ENCODE measurements around the gene CCND3. TPM values are rescaled to one million over a fixed set of nuclear protein-coding genes. Genes with fewer than 3 reads are reported as not detected.

Gene CCND3
- total RNA-seq, 1 experiment from 2014 or later = 26.6 TPM

DNA sequence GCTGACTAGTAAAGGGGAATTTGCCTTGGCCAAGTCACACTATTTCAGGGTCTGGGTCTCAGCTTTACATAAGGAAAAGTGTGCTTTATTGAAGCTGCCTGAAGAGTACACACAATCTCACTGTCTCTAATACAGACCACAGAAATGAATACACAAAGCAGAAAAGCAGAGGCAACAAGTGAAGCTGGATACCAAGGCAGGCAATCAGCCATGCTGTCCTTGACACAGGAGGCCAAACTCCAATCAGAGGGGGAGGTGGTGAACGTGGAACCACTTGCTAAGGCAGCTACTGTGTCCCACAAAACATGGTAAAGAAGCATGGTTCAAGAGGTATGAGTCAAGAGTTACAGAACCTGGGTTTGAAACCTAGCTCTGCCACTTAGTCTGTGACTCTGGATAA is 21.8 kb upstream of the CCND3 start:
- Histone ChIP-seq H3K27ac (ENCODE audit: low read depth, low read length) (no peak overlapping the region), H3K9me2 (ENCODE audit: insufficient read depth) (no peaks in the 10 kb centered on the region), H3K4me2 (ENCODE audit: low read length) (no peak overlapping the region), H3K36me3 (ENCODE audit: control insufficient read depth in 1 of 2, insufficient read depth in 2 of 2, low read length in 2 of 2) (no peaks in the 10 kb centered on the region), H3K9ac (ENCODE audit: low read length) (no peak overlapping the region), H4K20me1 (ENCODE audit: insufficient read depth) (no peaks in the 10 kb centered on the region), H2AFZ (ENCODE audit: low read depth, low read length, poor library complexity, severe bottlenecking) (no peak overlapping the region), H3K9me3 (ENCODE audit: control insufficient read depth in 1 of 2, insufficient read depth in 1 of 2, low read depth in 1 of 2, low read length in 2 of 2) (no peaks in the 10 kb centered on the region), H3K79me2 (ENCODE audit: insufficient read depth, low read length) (no peaks in the 10 kb centered on the region), H3K4me3 (replicated peaks in 1 of 2; ENCODE audit: low read depth in 1 of 2, low read length in 2 of 2) (no peak overlapping the region), H3K27me3 (ENCODE audit: insufficient read depth, low read length) (no peaks in the 10 kb centered on the region), H3K4me1 (ENCODE audit: control insufficient read depth in 1 of 2, insufficient read depth in 2 of 2, low read length in 2 of 2) (peaks cover 24 to 37% of the 10 kb centered on the region in 2 experiments)
- BruUV-seq (replicated peaks) = no TSS peak
- DNase-seq (ENCODE audit: low read depth, low spot score) (no peak), ATAC-seq (no peak)
- intact Hi-C loops (cut with micrococcal nuclease) = no loop called here
- CTCF ChIA-PET = no interaction called here
- POLR2A ChIA-PET = interaction anchor here (0.6 kb wide), 1 partner anchor 43 kb away, joined by 3 read pairs; the partner anchor contains the start of genes BYSL and MED20
- TF ChIP-seq CEBPB (IDR thresholded peaks at IDR 0.05; ENCODE audit: low read depth) = no peak
- TF ChIP-seq JUND (IDR thresholded peaks at IDR 0.05) = no peak
- no peak for TF ChIP-seq TCF7L2 (IDR thresholded peaks at IDR 0.05; ENCODE audit: borderline replicate concordance, extremely low read depth, insufficient read depth, insufficient read length)
- no peak for TF ChIP-seq ZFX (IDR thresholded peaks at IDR 0.05)
- TF ChIP-seq, protein P1, sequence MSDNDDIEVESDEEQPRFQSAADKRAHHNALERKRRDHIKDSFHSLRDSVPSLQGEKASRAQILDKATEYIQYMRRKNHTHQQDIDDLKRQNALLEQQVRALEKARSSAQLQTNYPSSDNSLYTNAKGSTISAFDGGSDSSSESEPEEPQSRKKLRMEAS (IDR thresholded peaks at IDR 0.05) = no peak
- TF ChIP-seq EGR1 (IDR thresholded peaks at IDR 0.05; ENCODE audit: low read depth) = no peak
- TF ChIP-seq ZNF274 (IDR thresholded peaks at IDR 0.05; ENCODE audit: low read depth, low read length) = no peak
- TF ChIP-seq CBX3 (IDR thresholded peaks at IDR 0.05; ENCODE audit: low read depth) = no peak
- no peak for TF ChIP-seq RAD21 (IDR thresholded peaks at IDR 0.05; ENCODE audit: low read depth)
- no peak for TF ChIP-seq ELF1 (IDR thresholded peaks at IDR 0.05; ENCODE audit: borderline replicate concordance, low read depth)
- no peak for TF ChIP-seq EZH2phosphoT487 (IDR thresholded peaks at IDR 0.05; ENCODE audit: borderline replicate concordance)
- TF ChIP-seq, protein P2, sequence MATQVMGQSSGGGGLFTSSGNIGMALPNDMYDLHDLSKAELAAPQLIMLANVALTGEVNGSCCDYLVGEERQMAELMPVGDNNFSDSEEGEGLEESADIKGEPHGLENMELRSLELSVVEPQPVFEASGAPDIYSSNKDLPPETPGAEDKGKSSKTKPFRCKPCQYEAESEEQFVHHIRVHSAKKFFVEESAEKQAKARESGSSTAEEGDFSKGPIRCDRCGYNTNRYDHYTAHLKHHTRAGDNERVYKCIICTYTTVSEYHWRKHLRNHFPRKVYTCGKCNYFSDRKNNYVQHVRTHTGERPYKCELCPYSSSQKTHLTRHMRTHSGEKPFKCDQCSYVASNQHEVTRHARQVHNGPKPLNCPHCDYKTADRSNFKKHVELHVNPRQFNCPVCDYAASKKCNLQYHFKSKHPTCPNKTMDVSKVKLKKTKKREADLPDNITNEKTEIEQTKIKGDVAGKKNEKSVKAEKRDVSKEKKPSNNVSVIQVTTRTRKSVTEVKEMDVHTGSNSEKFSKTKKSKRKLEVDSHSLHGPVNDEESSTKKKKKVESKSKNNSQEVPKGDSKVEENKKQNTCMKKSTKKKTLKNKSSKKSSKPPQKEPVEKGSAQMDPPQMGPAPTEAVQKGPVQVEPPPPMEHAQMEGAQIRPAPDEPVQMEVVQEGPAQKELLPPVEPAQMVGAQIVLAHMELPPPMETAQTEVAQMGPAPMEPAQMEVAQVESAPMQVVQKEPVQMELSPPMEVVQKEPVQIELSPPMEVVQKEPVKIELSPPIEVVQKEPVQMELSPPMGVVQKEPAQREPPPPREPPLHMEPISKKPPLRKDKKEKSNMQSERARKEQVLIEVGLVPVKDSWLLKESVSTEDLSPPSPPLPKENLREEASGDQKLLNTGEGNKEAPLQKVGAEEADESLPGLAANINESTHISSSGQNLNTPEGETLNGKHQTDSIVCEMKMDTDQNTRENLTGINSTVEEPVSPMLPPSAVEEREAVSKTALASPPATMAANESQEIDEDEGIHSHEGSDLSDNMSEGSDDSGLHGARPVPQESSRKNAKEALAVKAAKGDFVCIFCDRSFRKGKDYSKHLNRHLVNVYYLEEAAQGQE (IDR thresholded peaks at IDR 0.05; ENCODE audit: low read depth) = no peak
- RAD21 ChIA-PET (ENCODE audit: low non-redundant PET in 1 of 2, low total read pairs in 2 of 2, uncharacterized antibody in 2 of 2, unreplicated experiment in 2 of 2) = no interaction called here

Data from HCT116 (cell line).